Choroid plexus epithelial cell (primary cell): ENCODE measurements around the gene ITIH2.
A peak's percentile ranks its signal among the peaks of the same experiment; 100 is the strongest.

Source experiments
- DNase-seq: peaks from one replicate; pipeline ENCODE4 v3.0.0-alpha.2; 2010; ENCODE audit warnings: low read depth
- H3K4me3 ChIP-seq: 2 replicates; pipeline ENCODE4 v1.5.1; 2011; ENCODE audit warnings: low read depth, mild to moderate bottlenecking, control low read depth, low read length, moderate library complexity
- CTCF ChIP-seq: conservative IDR thresholded peaks from 2 replicates; pipeline ENCODE4 v1.5.1; 2011; ENCODE audit warnings: low read depth, mild to moderate bottlenecking, control low read depth, inconsistent platforms, low read length, moderate library complexity

Gene ITIH2

GRCh38 chr10:7700577-7701125 lies 2.5 kb upstream of the ITIH2 start:
- H3K4me3 ChIP-seq: no peak overlapping the region
- no peak for TF ChIP-seq CTCF
- peak; percentile 1 for DNase-seq

- DNase-seq: no peak
- no peak overlapping the region for H3K4me3 ChIP-seq
- TF ChIP-seq CTCF: no peak
These were observed 1.9 kb upstream of the ITIH2 start for GRCh38 chr10:7701158-7701742.

GRCh38 chr10:7702288-7702812 lies 766 bp upstream of the ITIH2 start:
- no peak overlapping the region for H3K4me3 ChIP-seq
- DNase-seq: no peak
- TF ChIP-seq CTCF: no peak

GRCh38 chr10:7704071-7705016 lies 1.2 kb downstream of the ITIH2 start:
- TF ChIP-seq CTCF: no peak
- no peak overlapping the region for H3K4me3 ChIP-seq
- no peak for DNase-seq

- TF ChIP-seq CTCF: no peak
- H3K4me3 ChIP-seq: no peak overlapping the region
- no peak for DNase-seq
These were observed 2.2 kb downstream of the ITIH2 start for GRCh38 chr10:7705341-7705740.

GRCh38 chr10:7706534-7707073 lies 3.5 kb downstream of the ITIH2 start:
- H3K4me3 ChIP-seq: no peak overlapping the region
- no peak for DNase-seq
- no peak for TF ChIP-seq CTCF
